Stimulated activated CD4-positive, alpha-beta T cell treated with anti-CD3 and anti-CD28 coated beads, Interleukin-15, amount 100 ng/mL, for 24 hours (primary cell): ENCODE data around the gene OAS2.
A peak's percentile ranks its signal among the peaks of the same experiment; 100 is the strongest.

Source experiments
- DNase-seq: peaks from one replicate; pipeline ENCODE4 v3.0.0-alpha.2; 2020

OAS2 gene

GRCh38 chr12:113027726-113028125 is 49.4 kb downstream of the OAS2 start:
- DNase-seq: no peak

- peak; percentile 14 for DNase-seq
Measured at GRCh38 chr12:113030875-113031525, 52.7 kb downstream of the OAS2 start.

- DNase-seq: no peak
Measured at GRCh38 chr12:113039911-113040445, 61.7 kb downstream of the OAS2 start.

GRCh38 chr12:113040722-113041171 is 62.4 kb downstream of the OAS2 start:
- no peak for DNase-seq

GRCh38 chr12:113041560-113041959 is 63.2 kb downstream of the OAS2 start:
- DNase-seq: no peak

GRCh38 chr12:113043240-113043639 is 64.9 kb downstream of the OAS2 start:
- DNase-seq: no peak

- DNase-seq: no peak
Measured at GRCh38 chr12:113044516-113044915, 66.2 kb downstream of the OAS2 start.

GRCh38 chr12:113048716-113049127 is 70.4 kb downstream of the OAS2 start:
- peak; percentile 72 for DNase-seq

- DNase-seq: no peak
Measured at GRCh38 chr12:113049976-113050742, 71.8 kb downstream of the OAS2 start.

- DNase-seq: no peak
Measured at GRCh38 chr12:113050795-113051194, 72.5 kb downstream of the OAS2 start.

GRCh38 chr12:113051759-113052158 is 73.4 kb downstream of the OAS2 start:
- DNase-seq: no peak

GRCh38 chr12:113052326-113052725 is 74.0 kb downstream of the OAS2 start:
- DNase-seq: no peak

- DNase-seq: no peak
Measured at GRCh38 chr12:113054948-113055486, 76.7 kb downstream of the OAS2 start.

GRCh38 chr12:113055594-113056380 is 77.5 kb downstream of the OAS2 start:
- DNase-seq: no peak

- no peak for DNase-seq
Measured at GRCh38 chr12:113056381-113056630, 78.0 kb downstream of the OAS2 start.

- peak; percentile 65 for DNase-seq
Measured at GRCh38 chr12:113056631-113057488, 78.5 kb downstream of the OAS2 start, which contains the start of gene DTX1. Gene DTX1 (plus strand): TSS chr12:113056730. CDS start chr12:113058193, 1,463 bp downstream.

GRCh38 chr12:113057565-113058485 is 79.5 kb downstream of the OAS2 start:
- DNase-seq: peak; percentile 20

- no peak for DNase-seq
Measured at GRCh38 chr12:113058553-113058952, 80.2 kb downstream of the OAS2 start.

GRCh38 chr12:113059071-113059595 is 80.8 kb downstream of the OAS2 start:
- DNase-seq: peak; percentile 12

GRCh38 chr12:113060336-113060960 is 82.1 kb downstream of the OAS2 start:
- DNase-seq: no peak
